ENCODE measurements around the gene BCLAF3. TPM values are rescaled to one million over a fixed set of nuclear protein-coding genes. Genes with fewer than 3 reads are reported as not detected.
A peak's percentile ranks its signal among the peaks of the same experiment; 100 is the strongest.

BCLAF3 gene
- total RNA-seq, 2 experiments from 2014 or later, result 5.1 to 9.3 TPM

DNA sequence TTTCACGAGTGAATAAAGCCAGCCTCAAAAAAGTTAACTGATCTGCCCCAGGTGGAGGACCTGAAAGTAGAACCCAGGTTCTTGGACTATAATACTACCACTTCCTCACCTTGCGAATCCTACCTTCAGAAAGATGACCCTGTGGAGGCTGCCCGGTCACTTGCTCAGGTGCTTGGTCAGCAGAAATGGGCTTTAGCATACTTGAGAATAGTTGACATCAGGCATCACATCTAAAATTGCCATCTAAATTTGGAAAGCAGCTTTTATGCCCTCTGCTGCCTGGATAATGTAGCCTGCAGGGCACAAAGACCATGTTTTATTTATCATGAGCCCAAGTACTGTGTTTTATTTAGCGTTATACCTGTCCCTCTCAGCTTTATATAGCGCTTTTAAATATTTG lies 3.0 kb downstream of the BCLAF3 start:
- POLR2A ChIA-PET, result interaction anchor here (0.8 to 1.1 kb wide), 3 partner anchors 10 to 263 kb away, joined by 3 to 4 read pairs (median 3); no protein-coding TSS in a partner anchor
- peaks cover 13% of the 10 kb centered on the region for H3K4me1 ChIP-seq (ENCODE audit: insufficient read depth, low read length, poor library complexity, severe bottlenecking)
- H3K36me3 ChIP-seq (ENCODE audit: insufficient read depth, low read length), result no peaks in the 10 kb centered on the region
- H3K27ac ChIP-seq (ENCODE audit: low read depth, low read length, poor library complexity, severe bottlenecking), result no peak overlapping the region
- H3K4me2 ChIP-seq (ENCODE audit: low read length), result no peak overlapping the region
- H3K9me3 ChIP-seq (ENCODE audit: low read length), result no peaks in the 10 kb centered on the region
- TF ChIP-seq, protein P1, sequence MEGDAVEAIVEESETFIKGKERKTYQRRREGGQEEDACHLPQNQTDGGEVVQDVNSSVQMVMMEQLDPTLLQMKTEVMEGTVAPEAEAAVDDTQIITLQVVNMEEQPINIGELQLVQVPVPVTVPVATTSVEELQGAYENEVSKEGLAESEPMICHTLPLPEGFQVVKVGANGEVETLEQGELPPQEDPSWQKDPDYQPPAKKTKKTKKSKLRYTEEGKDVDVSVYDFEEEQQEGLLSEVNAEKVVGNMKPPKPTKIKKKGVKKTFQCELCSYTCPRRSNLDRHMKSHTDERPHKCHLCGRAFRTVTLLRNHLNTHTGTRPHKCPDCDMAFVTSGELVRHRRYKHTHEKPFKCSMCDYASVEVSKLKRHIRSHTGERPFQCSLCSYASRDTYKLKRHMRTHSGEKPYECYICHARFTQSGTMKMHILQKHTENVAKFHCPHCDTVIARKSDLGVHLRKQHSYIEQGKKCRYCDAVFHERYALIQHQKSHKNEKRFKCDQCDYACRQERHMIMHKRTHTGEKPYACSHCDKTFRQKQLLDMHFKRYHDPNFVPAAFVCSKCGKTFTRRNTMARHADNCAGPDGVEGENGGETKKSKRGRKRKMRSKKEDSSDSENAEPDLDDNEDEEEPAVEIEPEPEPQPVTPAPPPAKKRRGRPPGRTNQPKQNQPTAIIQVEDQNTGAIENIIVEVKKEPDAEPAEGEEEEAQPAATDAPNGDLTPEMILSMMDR (conservative IDR thresholded peaks at IDR 0.05; ENCODE audit: low read length), result 0 out of 2 replicates have a peak, but pooled peaks have one; percentile 24
- no peak for TF ChIP-seq EZH2phosphoT487 (IDR thresholded peaks at IDR 0.05; ENCODE audit: borderline replicate concordance, low read depth, low read length)
- intact Hi-C loops (cut with micrococcal nuclease; ENCODE audit: unreplicated experiment), result no loop called here
- no TSS peak for BruUV-seq (replicated peaks)
- no peak for DNase-seq (ENCODE audit: low spot score)
- H3K9me2 ChIP-seq (ENCODE audit: insufficient read depth, low read length), result no peaks in the 10 kb centered on the region
- no peak overlapping the region for H2AFZ ChIP-seq (ENCODE audit: low read length)
- no peaks in the 10 kb centered on the region for H4K20me1 ChIP-seq (ENCODE audit: insufficient read depth, low read length)
- no peak overlapping the region for H3K4me3 ChIP-seq (ENCODE audit: low read depth, low read length, poor library complexity, severe bottlenecking)
- CTCF ChIA-PET (ENCODE audit: unreplicated experiment), result no interaction called here
- peaks cover 6% of the 10 kb centered on the region; the same call in 1 of the 2 replicates for H3K79me2 ChIP-seq (ENCODE audit: insufficient read depth, low read depth, low read length)

DNA sequence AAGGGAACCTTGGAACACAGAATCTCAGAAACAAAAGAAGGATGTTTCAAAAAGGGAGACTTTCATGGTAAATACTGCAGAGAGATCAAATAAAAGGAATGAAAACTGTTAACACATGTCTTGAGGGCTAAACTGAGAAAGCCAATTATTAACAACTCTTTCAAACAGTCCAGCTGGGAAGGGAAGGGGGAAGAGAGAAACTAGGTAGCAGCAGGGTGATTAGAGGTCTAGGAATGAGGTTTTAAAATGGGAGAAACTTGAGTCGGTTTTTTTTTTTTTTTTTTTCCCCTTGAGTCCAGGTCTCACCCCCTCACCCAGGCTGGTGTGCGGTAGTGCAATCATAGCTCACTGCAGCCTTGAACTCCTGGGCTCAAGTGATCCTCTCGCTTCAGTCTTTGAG lies 4.3 kb downstream of the BCLAF3 start:
- H3K36me3 ChIP-seq (ENCODE audit: insufficient read depth, low read length), result no peaks in the 10 kb centered on the region
- no peak overlapping the region for H3K27ac ChIP-seq (ENCODE audit: low read depth, low read length, poor library complexity, severe bottlenecking)
- TF ChIP-seq, protein P1 (conservative IDR thresholded peaks at IDR 0.05; ENCODE audit: low read length), result no peak
- TF ChIP-seq EZH2phosphoT487 (IDR thresholded peaks at IDR 0.05; ENCODE audit: borderline replicate concordance, low read depth, low read length), result no peak
- H4K20me1 ChIP-seq (ENCODE audit: insufficient read depth, low read length), result no peaks in the 10 kb centered on the region
- DNase-seq (ENCODE audit: low spot score), result no peak
- ChIA-PET POLR2A (interaction anchor here (0.6 to 0.7 kb wide), 4 partner anchors 29 to 1943 kb away, joined by 4 to 6 read pairs (median 5); no protein-coding TSS in a partner anchor), CTCF (ENCODE audit: unreplicated experiment) (no interaction called here)
- no peak overlapping the region for H3K4me3 ChIP-seq (ENCODE audit: low read depth, low read length, poor library complexity, severe bottlenecking)
- peaks cover 6% of the 10 kb centered on the region; the same call in 1 of the 2 replicates for H3K79me2 ChIP-seq (ENCODE audit: insufficient read depth, low read depth, low read length)
- no peaks in the 10 kb centered on the region for H3K9me2 ChIP-seq (ENCODE audit: insufficient read depth, low read length)
- no peak overlapping the region for H3K4me2 ChIP-seq (ENCODE audit: low read length)
- no peak overlapping the region for H2AFZ ChIP-seq (ENCODE audit: low read length)
- H3K9me3 ChIP-seq (ENCODE audit: low read length), result no peaks in the 10 kb centered on the region
- BruUV-seq (replicated peaks), result no TSS peak
- intact Hi-C loops (cut with micrococcal nuclease; ENCODE audit: unreplicated experiment), result no loop called here
- H3K4me1 ChIP-seq (ENCODE audit: insufficient read depth, low read length, poor library complexity, severe bottlenecking), result peaks cover 9% of the 10 kb centered on the region

DNA sequence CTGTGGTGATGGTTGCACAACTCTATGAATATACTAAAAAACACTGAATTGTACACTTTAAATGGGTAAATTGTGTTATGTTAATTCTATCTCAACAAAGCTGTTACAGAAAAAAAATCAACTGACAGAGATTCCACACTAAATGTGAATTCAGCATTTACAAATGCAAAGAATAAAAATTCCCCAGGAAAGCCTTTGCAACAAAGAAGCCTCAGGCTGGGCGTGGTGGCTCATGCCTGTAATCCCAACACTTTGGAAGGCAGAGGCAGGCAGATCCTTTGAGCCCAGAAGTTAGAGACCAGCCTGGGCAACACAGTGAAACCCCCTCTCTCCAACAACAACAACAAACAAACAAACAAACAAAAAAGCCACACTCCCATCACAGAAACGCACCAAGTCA lies 8.9 kb downstream of the BCLAF3 start:
- no peak for DNase-seq (ENCODE audit: low spot score)
- TF ChIP-seq, protein P1 (conservative IDR thresholded peaks at IDR 0.05; ENCODE audit: low read length), result no peak
- TF ChIP-seq EZH2phosphoT487 (IDR thresholded peaks at IDR 0.05; ENCODE audit: borderline replicate concordance, low read depth, low read length), result no peak
- no peaks in the 10 kb centered on the region for H3K9me3 ChIP-seq (ENCODE audit: low read length)
- H2AFZ ChIP-seq (ENCODE audit: low read length), result no peak overlapping the region
- H3K4me2 ChIP-seq (ENCODE audit: low read length), result no peak overlapping the region
- no peaks in the 10 kb centered on the region for H3K4me1 ChIP-seq (ENCODE audit: insufficient read depth, low read length, poor library complexity, severe bottlenecking)
- intact Hi-C loops (cut with micrococcal nuclease; ENCODE audit: unreplicated experiment), result no loop called here
- no peak overlapping the region for H3K27ac ChIP-seq (ENCODE audit: low read depth, low read length, poor library complexity, severe bottlenecking)
- H3K36me3 ChIP-seq (ENCODE audit: insufficient read depth, low read length), result no peaks in the 10 kb centered on the region; the same call in 1 of the 2 replicates
- H4K20me1 ChIP-seq (ENCODE audit: insufficient read depth, low read length), result no peaks in the 10 kb centered on the region
- H3K79me2 ChIP-seq (ENCODE audit: insufficient read depth, low read depth, low read length), result no peaks in the 10 kb centered on the region
- H3K4me3 ChIP-seq (ENCODE audit: low read depth, low read length, poor library complexity, severe bottlenecking), result no peak overlapping the region
- no peaks in the 10 kb centered on the region for H3K9me2 ChIP-seq (ENCODE audit: insufficient read depth, low read length)
- BruUV-seq (replicated peaks), result no TSS peak
- CTCF ChIA-PET (ENCODE audit: unreplicated experiment), result no interaction called here
- POLR2A ChIA-PET, result no interaction called here
